Activated naive CD8-positive, alpha-beta T cell treated with anti-CD3 and anti-CD28 coated beads, Interleukin-2, amount 10 ng/mL, durations not matched to agents 7 days and 5 days (primary cell): ENCODE data around the gene ESF1. TPM values are rescaled to one million over a fixed set of nuclear protein-coding genes. Genes with fewer than 3 reads are reported as not detected.
"Not testable (repeated sequence)": the region's sequence is repeated elsewhere in the genome, so short reads cannot be mapped to it uniquely, and the experiment has no call there.

Experiments
- ATAC-seq: fragments of 150-1000 bp; cut with Tn5 transposase; one replicate; pipeline ENCODE4 v1.10.0; 2021; ENCODE audit warnings: low read depth, moderate library complexity
- POLR2A ChIA-PET: fragments of 350-600 bp; sonication (Branson Sonifier 250); formaldehyde crosslinking; loops from one replicate; lab custom pipeline; 2021; ENCODE audit warnings: antibody characterized with exemption; lab: Charles Lee
- DNase-seq: peaks from one replicate; pipeline ENCODE4 v3.0.0; 2021
- H3K27ac Mint-ChIP-seq: one replicate; pipeline ENCODE4 v1.8.0; 2022; ENCODE audit warnings: mild to moderate bottlenecking, mixed read lengths
- H3K27me3 Mint-ChIP-seq: one replicate; pipeline ENCODE4 v1.8.0; 2022; ENCODE audit warnings: mild to moderate bottlenecking, moderate library complexity, mixed read lengths
- H3K36me3 Mint-ChIP-seq: one replicate; pipeline ENCODE4 v1.8.0; 2021; ENCODE audit warnings: mild to moderate bottlenecking, mixed read lengths
- H3K4me1 Mint-ChIP-seq: one replicate; pipeline ENCODE4 v1.8.0; 2021; ENCODE audit warnings: mixed read lengths
- H3K4me3 Mint-ChIP-seq: one replicate; pipeline ENCODE4 v1.8.0; 2022; ENCODE audit warnings: mild to moderate bottlenecking, moderate library complexity, mixed read lengths
- H3K9me3 Mint-ChIP-seq: one replicate; pipeline ENCODE4 v1.8.0; 2021; ENCODE audit warnings: mixed read lengths
- total RNA-seq, 2 experiments: library from RNA; stranded (reverse); gene quantifications; one replicate each; pipeline ENCODE4 v1.2.3, GENCODE V29; 2021

ESF1 gene
- total RNA-seq, 2 experiments from 2014 or later, result 11.4 to 12.4 TPM

DNA sequence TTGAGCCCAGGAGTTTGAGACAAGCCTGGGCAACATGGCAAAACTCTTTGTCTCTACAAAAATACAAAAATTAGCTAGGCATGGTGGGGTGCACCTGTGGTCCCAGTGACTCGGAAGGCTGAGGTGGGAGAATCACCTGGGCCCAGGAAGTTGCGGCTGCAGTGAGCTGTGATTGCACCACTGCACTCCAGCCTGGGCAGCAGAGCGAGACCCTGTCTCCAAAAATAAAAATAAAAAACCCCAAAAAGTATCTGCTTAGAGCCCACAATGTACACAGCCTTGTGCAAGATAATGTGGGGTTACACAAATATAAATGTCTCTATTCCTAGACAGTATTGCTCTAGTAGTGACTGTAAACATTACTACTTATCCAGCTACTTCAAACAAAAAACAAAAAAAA, 5.9 kb downstream of the ESF1 start:
- POLR2A ChIA-PET, result no interaction called here
- Mint-ChIP-seq H3K4me3 (no peak overlapping the region), H3K27me3 (no peaks in the 10 kb centered on the region), H3K9me3 (no peaks in the 10 kb centered on the region), H3K36me3 (peaks cover 33% of the 10 kb centered on the region), H3K27ac (no peak overlapping the region), H3K4me1 (peaks cover 28% of the 10 kb centered on the region)
- DNase-seq, result no peak
- no peak for ATAC-seq

DNA sequence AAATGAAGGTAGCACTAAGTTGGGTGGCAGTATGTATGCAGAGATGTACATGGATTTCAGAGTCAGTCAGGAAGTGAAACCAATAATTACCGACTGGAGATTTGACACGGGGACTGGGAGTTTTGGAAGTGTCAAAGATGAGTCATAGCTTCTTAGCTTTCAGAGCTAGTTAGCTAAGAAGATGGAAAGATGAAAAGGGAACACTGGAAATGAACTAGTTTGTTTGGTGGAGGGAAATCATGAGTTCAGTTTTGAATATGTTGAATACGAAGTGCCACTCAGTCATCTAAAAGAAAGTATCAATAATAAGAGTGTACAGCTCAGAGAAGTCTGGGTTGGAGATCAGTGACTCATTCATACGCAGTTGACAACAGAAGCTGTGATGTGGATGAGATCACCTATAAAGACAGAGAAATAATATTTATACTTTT, 7.5 kb downstream of the ESF1 start:
- no peak for ATAC-seq
- H3K4me3 Mint-ChIP-seq, result no peak overlapping the region
- POLR2A ChIA-PET, result interaction anchor here (0.6 kb wide), 1 partner anchor 14 kb away, joined by 3 read pairs; no protein-coding TSS in a partner anchor
- no peaks in the 10 kb centered on the region for H3K27me3 Mint-ChIP-seq
- peak overlapping the region; percentile 7 for H3K27ac Mint-ChIP-seq
- no peaks in the 10 kb centered on the region for H3K9me3 Mint-ChIP-seq
- no peak for DNase-seq
- H3K4me1 Mint-ChIP-seq, result peaks cover 22% of the 10 kb centered on the region
- peaks cover 30% of the 10 kb centered on the region for H3K36me3 Mint-ChIP-seq

- POLR2A ChIA-PET, result interaction anchor here (2.1 kb wide), 1 partner anchor 9 kb away, joined by 7 read pairs; the partner anchor contains the start of genes ESF1 and NDUFAF5
- Mint-ChIP-seq H3K36me3 (peaks cover 24% of the 10 kb centered on the region), H3K4me1 (peaks cover 21% of the 10 kb centered on the region), H3K4me3 (no peak overlapping the region), H3K27ac (no peak overlapping the region), H3K9me3 (no peaks in the 10 kb centered on the region), H3K27me3 (no peaks in the 10 kb centered on the region)
- ATAC-seq, result no peak
- no peak for DNase-seq
Observed at GRCh38 chr20:13775867-13776266, 8.9 kb downstream of the ESF1 start.

DNA sequence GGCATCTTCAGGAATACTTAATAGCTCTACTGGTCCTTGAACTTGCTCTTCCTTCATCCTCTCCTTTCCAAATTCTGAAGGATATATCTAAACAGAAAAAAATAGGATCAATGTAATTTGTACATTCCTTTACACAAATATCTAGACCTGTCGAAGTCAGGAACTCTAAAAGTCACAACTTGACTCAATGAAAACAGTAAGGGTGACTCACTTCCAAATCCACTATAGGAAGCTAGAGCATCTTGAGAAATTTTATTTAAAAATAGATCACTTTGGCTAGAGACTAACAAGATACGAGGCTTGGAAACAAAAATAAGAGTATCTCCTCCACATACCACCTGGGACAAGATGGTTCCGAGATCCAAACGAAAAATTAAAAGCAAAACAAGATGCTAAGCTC, 12.2 kb downstream of the ESF1 start:
- DNase-seq (no peak), ATAC-seq (no peak)
- peaks cover 8% of the 10 kb centered on the region for H3K4me1 Mint-ChIP-seq
- H3K4me3 Mint-ChIP-seq, result no peak overlapping the region
- H3K27ac Mint-ChIP-seq, result no peak overlapping the region
- peaks cover 28% of the 10 kb centered on the region for H3K36me3 Mint-ChIP-seq
- no peaks in the 10 kb centered on the region for H3K27me3 Mint-ChIP-seq
- no peaks in the 10 kb centered on the region for H3K9me3 Mint-ChIP-seq
- POLR2A ChIA-PET, result interaction anchor here (0.7 kb wide), 1 partner anchor 116 kb away, joined by 3 read pairs; no protein-coding TSS in a partner anchor

DNA sequence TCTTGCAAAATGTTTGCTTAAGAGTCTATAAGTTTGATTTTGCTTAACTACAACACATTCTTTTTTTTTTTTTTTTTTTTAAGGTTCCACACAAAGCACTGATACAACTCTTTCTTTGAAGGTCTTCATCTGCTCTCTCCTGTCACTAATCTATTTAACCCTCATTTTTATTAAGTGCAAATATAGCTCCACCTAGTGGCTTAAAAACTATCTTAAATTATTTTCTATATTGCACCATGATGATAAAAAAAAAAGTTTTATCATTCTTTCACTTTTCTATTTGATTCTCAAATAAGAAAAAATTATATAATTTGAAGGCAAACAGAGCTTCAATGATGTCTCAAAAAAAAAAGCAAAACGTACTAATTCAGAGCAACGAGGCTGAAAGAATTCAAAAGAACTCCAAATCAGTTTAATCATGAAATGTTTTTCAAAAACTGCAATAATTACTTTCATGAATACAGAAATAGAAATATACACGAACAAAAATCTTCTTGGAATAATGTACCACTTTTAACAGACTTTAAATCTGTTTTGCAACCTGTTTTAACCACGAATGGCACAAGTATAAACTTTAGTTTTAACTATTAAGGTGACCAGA, 12.8 kb downstream of the ESF1 start:
- H3K4me3 Mint-ChIP-seq, result no peak overlapping the region
- H3K9me3 Mint-ChIP-seq, result peaks cover 1% of the 10 kb centered on the region
- ATAC-seq (no peak), DNase-seq (no peak)
- H3K27me3 Mint-ChIP-seq, result no peaks in the 10 kb centered on the region
- H3K36me3 Mint-ChIP-seq, result peaks cover 30% of the 10 kb centered on the region
- POLR2A ChIA-PET, result interaction anchor here (0.7 kb wide), 2 partner anchors 67 to 116 kb away, joined by 3 to 8 read pairs; no protein-coding TSS in a partner anchor
- no peak overlapping the region for H3K27ac Mint-ChIP-seq
- H3K4me1 Mint-ChIP-seq, result peaks cover 6% of the 10 kb centered on the region

DNA sequence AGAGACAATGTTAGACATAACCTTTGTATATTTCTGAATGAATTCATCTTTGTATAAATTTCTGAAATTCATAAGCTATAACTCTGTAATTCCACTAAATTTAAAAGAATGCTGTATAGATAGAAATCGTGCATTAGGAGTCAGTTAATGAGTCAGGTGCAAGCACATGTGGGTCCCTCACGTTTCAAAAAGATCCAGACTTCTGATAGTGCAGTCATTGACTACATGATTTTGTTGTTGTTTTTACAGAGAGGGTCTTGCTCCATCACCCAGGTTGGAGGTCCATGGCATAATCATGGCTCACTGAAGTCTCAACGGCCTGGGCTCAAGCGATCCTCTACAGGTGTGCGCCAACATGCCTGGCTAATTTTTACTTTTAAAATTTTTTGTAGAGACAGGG, 14.6 kb downstream of the ESF1 start:
- POLR2A ChIA-PET, result no interaction called here
- H3K4me3 Mint-ChIP-seq, result no peak overlapping the region
- DNase-seq, result no peak
- no peaks in the 10 kb centered on the region for H3K27me3 Mint-ChIP-seq
- H3K9me3 Mint-ChIP-seq, result peaks cover 9% of the 10 kb centered on the region
- H3K4me1 Mint-ChIP-seq, result peaks cover 4% of the 10 kb centered on the region
- no peak for ATAC-seq
- peaks cover 37% of the 10 kb centered on the region for H3K36me3 Mint-ChIP-seq
- H3K27ac Mint-ChIP-seq, result no peak overlapping the region

DNA sequence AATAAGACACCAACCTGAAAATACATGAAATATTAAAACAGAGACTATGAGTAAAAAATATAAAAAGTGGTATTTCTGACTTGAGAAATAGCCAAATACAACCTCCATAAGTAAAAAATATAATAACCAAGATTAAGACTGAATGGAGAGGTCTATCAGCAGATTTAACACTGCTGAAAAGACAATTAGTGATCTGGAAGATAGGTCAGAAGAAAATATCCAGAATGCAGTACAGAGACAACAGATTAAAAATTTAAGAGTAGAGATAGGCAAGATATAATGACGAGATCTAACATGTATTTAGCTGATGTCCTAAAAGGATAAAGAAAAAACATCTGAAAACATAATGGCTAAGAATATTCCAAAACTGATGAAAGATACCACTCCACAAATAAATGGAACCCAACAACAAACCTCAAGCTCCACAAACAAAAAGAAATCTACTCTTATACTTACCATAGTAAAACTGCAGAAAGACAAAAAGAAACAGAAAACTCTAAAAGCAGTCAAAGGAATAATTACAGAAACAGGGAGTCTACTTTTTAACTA, 18.8 kb downstream of the ESF1 start:
- Mint-ChIP-seq H3K9me3 (peaks cover 9% of the 10 kb centered on the region), H3K4me3 (no peak overlapping the region), H3K4me1 (peaks cover 4% of the 10 kb centered on the region), H3K27ac (no peak overlapping the region), H3K36me3 (peaks cover 40% of the 10 kb centered on the region), H3K27me3 (no peaks in the 10 kb centered on the region)
- ATAC-seq (no peak), DNase-seq (no peak)
- POLR2A ChIA-PET, result no interaction called here

- no peak overlapping the region for H3K27ac Mint-ChIP-seq
- DNase-seq, result no peak
- H3K4me3 Mint-ChIP-seq, result no peak overlapping the region
- peaks cover 9% of the 10 kb centered on the region for H3K9me3 Mint-ChIP-seq
- POLR2A ChIA-PET, result no interaction called here
- H3K4me1 Mint-ChIP-seq, result peaks cover 4% of the 10 kb centered on the region
- no peaks in the 10 kb centered on the region for H3K27me3 Mint-ChIP-seq
- H3K36me3 Mint-ChIP-seq, result peaks cover 38% of the 10 kb centered on the region
- ATAC-seq, result no peak
Observed at GRCh38 chr20:13765299-13765698, 19.4 kb downstream of the ESF1 start.

DNA sequence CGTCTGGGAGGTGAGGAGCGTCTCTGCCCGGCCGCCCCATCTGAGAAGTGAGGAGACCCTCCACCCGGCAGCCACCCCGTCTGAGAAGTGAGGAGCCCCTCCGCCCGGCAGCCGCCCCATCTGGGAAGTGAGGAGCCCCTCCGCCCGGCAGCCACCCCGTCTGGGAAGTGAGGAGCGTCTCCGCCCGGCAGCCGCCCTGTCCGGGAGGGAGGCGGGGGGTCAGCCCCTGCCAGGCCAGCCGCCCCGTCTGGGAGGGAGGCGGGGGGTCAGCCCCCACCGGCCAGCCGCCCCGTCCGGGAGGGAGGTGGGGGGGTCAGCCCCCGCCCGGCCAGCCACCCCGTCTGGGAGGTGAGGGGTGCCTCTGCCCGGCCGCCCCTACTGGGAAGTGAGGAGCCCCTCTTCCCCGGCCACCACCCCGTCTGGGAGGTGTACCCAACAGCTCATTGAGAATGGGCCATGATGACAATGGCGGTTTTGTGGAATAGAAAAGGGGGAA, 24.2 kb downstream of the ESF1 start:
- POLR2A ChIA-PET, H3K27ac Mint-ChIP-seq, DNase-seq, H3K9me3 Mint-ChIP-seq, ATAC-seq, H3K27me3 Mint-ChIP-seq, H3K4me3 Mint-ChIP-seq, H3K4me1 Mint-ChIP-seq: not testable (repeated sequence)
- H3K36me3 Mint-ChIP-seq, result peaks cover 21% of the 10 kb centered on the region

DNA sequence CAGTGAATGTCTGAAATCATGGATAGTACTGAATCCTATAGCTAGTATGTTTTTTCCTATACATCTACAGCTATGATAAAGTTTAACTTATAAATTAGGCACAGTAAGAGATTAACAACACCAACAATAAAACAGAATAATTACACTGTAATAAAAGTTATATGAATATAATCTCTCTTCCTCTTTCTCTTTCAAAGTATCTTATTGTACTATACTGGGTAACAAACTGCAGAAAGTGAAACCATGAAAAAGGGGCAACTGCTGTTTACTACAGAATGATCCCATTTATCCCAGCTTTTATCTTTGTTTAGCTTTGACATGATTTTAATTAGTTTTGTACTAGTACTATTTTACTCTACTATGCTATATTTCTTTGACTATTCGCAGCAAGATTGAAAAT, 25.8 kb downstream of the ESF1 start:
- Mint-ChIP-seq H3K9me3 (no peaks in the 10 kb centered on the region), H3K36me3 (peaks cover 10% of the 10 kb centered on the region), H3K4me1 (peaks cover 5% of the 10 kb centered on the region), H3K27me3 (no peaks in the 10 kb centered on the region), H3K4me3 (no peak overlapping the region), H3K27ac (no peak overlapping the region)
- DNase-seq, result no peak
- POLR2A ChIA-PET, result no interaction called here
- no peak for ATAC-seq

- no peak overlapping the region for H3K4me3 Mint-ChIP-seq
- no peaks in the 10 kb centered on the region for H3K27me3 Mint-ChIP-seq
- H3K27ac Mint-ChIP-seq, result no peak overlapping the region
Observed at GRCh38 chr20:13756551-13756950, 28.2 kb downstream of the ESF1 start.

DNA sequence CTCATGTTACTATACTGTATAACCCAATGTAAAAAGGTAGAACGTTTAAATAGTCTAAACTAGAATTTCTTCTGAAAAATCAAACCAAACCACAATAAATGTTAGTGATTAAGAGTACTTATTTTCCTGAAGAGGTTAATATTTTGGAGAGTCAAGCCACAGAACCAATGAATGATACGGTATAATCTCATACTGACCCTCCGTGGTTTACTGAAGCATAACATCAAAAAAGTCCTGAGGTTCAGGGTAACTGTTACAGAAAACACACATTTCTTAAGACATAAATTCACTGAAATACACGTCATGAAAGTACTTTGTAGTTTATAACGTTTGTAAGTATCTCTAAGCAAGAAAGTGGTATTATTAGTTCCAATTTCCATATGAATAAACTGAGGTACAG, 28.9 kb downstream of the ESF1 start:
- Mint-ChIP-seq H3K9me3 (no peaks in the 10 kb centered on the region), H3K27ac (no peak overlapping the region), H3K36me3 (peaks cover 10% of the 10 kb centered on the region), H3K4me1 (peaks cover 5% of the 10 kb centered on the region), H3K27me3 (no peaks in the 10 kb centered on the region), H3K4me3 (no peak overlapping the region)
- ATAC-seq (no peak), DNase-seq (no peak)
- POLR2A ChIA-PET, result no interaction called here

More at GRCh38 chr20:13756551-13756950, 28.2 kb downstream of the ESF1 start:
- ATAC-seq, result no peak
- peaks cover 10% of the 10 kb centered on the region for H3K36me3 Mint-ChIP-seq
- DNase-seq, result no peak
- peaks cover 5% of the 10 kb centered on the region for H3K4me1 Mint-ChIP-seq
- H3K9me3 Mint-ChIP-seq, result no peaks in the 10 kb centered on the region
- POLR2A ChIA-PET, result no interaction called here

DNA sequence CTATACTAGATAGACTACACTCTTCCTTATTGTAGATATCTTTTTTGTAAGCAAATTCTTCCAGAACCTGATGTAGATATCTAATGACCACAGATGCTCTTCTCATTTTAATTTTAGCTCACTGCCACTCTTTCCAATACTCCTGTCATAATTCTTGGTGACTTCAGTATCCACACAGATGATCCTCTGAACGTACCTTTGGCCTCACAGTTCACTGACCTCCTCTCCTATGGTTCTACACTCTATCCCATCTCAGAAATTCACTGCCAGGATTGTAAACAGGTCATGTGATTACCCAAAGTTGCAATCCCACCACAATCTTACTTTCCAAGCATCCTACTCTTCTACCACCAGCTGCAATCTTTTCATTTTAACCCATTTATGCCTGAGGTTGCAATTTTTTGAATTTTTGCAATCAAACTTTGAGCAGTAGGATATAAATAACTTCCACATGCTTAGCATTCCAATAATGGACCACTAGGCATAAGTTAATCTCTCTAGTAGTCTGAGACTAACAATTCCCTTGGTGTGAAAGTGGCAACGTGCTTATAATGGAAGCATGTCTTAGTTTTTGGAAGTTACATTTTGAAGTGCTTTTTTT, 31.2 kb downstream of the ESF1 start:
- DNase-seq, result no peak
- no peak for ATAC-seq
- Mint-ChIP-seq H3K9me3 (no peaks in the 10 kb centered on the region), H3K27me3 (no peaks in the 10 kb centered on the region), H3K4me3 (no peak overlapping the region), H3K27ac (no peak overlapping the region), H3K4me1 (peaks cover 3% of the 10 kb centered on the region), H3K36me3 (peaks cover 7% of the 10 kb centered on the region)
- POLR2A ChIA-PET, result no interaction called here

GRCh38 chr20:13749811-13750210, 34.9 kb downstream of the ESF1 start:
- no peak overlapping the region for H3K27ac Mint-ChIP-seq
- DNase-seq, result no peak
- no peak for ATAC-seq
- H3K4me1 Mint-ChIP-seq, result no peaks in the 10 kb centered on the region
- H3K4me3 Mint-ChIP-seq, result no peak overlapping the region
- no peaks in the 10 kb centered on the region for H3K27me3 Mint-ChIP-seq
- H3K9me3 Mint-ChIP-seq, result no peaks in the 10 kb centered on the region
- POLR2A ChIA-PET, result no interaction called here
- H3K36me3 Mint-ChIP-seq, result peaks cover 4% of the 10 kb centered on the region
